MG63 (cell line): ENCODE results near the gene AIFM1. TPM values are rescaled to one million over a fixed set of nuclear protein-coding genes. Genes with fewer than 3 reads are reported as not detected.
"Not testable (repeated sequence)": the region's sequence is repeated elsewhere in the genome, so short reads cannot be mapped to it uniquely, and the experiment has no call there.

Experiments used
- DNase-seq: peaks from one replicate; pipeline ENCODE4 v3.0.0-alpha.2; 2020
- H3K27me3 ChIP-seq: fragments of 250-450 bp; sonication (Bioruptor Pico); 2 replicates; pipeline ENCODE4 v1.5.1; 2020; ENCODE audit warnings: mild to moderate bottlenecking, moderate library complexity
- H3K36me3 ChIP-seq: fragments of 250-450 bp; sonication (Bioruptor Pico); 2 replicates; pipeline ENCODE4 v1.5.1; 2020; ENCODE audit warnings: mild to moderate bottlenecking, moderate library complexity
- H3K4me3 ChIP-seq: fragments of 250-450 bp; sonication (Bioruptor Pico); 2 replicates; pipeline ENCODE4 v1.5.1; 2020; ENCODE audit warnings: mild to moderate bottlenecking, moderate library complexity
- H3K9me3 ChIP-seq: fragments of 250-450 bp; sonication (Bioruptor Pico); 2 replicates; pipeline ENCODE4 v1.5.1; 2020; ENCODE audit warnings: mild to moderate bottlenecking, moderate library complexity
- total RNA-seq: library from RNA; depleted of rRNA; stranded (reverse); fragments of >200 nt; shearing (Covaris generic); gene quantifications from 2 replicates; pipeline ENCODE4 v1.2.3, GENCODE V29; 2014; ENCODE audit warnings: low replicate concordance

Gene AIFM1
- total RNA-seq, 1 experiment from 2014 or later, result 44.3 TPM

GRCh38 chrX:130139474-130140201 is 26.0 kb downstream of the AIFM1 start:
- Histone ChIP-seq H3K36me3 (peaks cover 6% of the 10 kb centered on the region), H3K27me3 (no peaks in the 10 kb centered on the region), H3K4me3 (no peak overlapping the region), H3K9me3 (no peaks in the 10 kb centered on the region)
- no peak for DNase-seq

- DNase-seq, result no peak
- Histone ChIP-seq H3K9me3 (no peaks in the 10 kb centered on the region), H3K36me3 (peaks cover 8% of the 10 kb centered on the region), H3K4me3 (no peak overlapping the region), H3K27me3 (no peaks in the 10 kb centered on the region)
Measured at GRCh38 chrX:130136961-130137360, 28.7 kb downstream of the AIFM1 start.

- Histone ChIP-seq H3K4me3 (no peak overlapping the region), H3K9me3 (no peaks in the 10 kb centered on the region), H3K27me3 (no peaks in the 10 kb centered on the region), H3K36me3 (peaks cover 8% of the 10 kb centered on the region)
- no peak for DNase-seq
Measured at GRCh38 chrX:130136496-130136895, 29.1 kb downstream of the AIFM1 start.

GRCh38 chrX:130130990-130131389 is 34.7 kb downstream of the AIFM1 start:
- Histone ChIP-seq H3K27me3 (no peaks in the 10 kb centered on the region), H3K4me3 (no peak overlapping the region), H3K9me3 (no peaks in the 10 kb centered on the region), H3K36me3 (peaks cover 6% of the 10 kb centered on the region)
- no peak for DNase-seq

GRCh38 chrX:130125091-130125874 is 40.4 kb downstream of the AIFM1 start:
- Histone ChIP-seq H3K27me3 (no peaks in the 10 kb centered on the region), H3K36me3 (no peaks in the 10 kb centered on the region), H3K9me3 (no peaks in the 10 kb centered on the region), H3K4me3 (no peak overlapping the region)
- DNase-seq, result peak; percentile 77

GRCh38 chrX:130124577-130124976 is 41.1 kb downstream of the AIFM1 start:
- Histone ChIP-seq H3K9me3 (no peaks in the 10 kb centered on the region), H3K36me3 (no peaks in the 10 kb centered on the region), H3K27me3 (no peaks in the 10 kb centered on the region), H3K4me3 (no peak overlapping the region)
- no peak for DNase-seq

- no peak overlapping the region; the same call in 1 of the 2 replicates for H3K4me3 ChIP-seq
Measured at GRCh38 chrX:130121505-130121800, 44.2 kb downstream of the AIFM1 start.

GRCh38 chrX:130120746-130121504 is 44.7 kb downstream of the AIFM1 start:
- peak; percentile 77 for DNase-seq
- no peaks in the 10 kb centered on the region for H3K36me3 ChIP-seq
- no peaks in the 10 kb centered on the region for H3K9me3 ChIP-seq
- peak overlapping the region; percentile 29 for H3K4me3 ChIP-seq
- no peaks in the 10 kb centered on the region for H3K27me3 ChIP-seq

More at GRCh38 chrX:130121505-130121800, 44.2 kb downstream of the AIFM1 start:
- no peak for DNase-seq
- Histone ChIP-seq H3K36me3 (no peaks in the 10 kb centered on the region), H3K27me3 (no peaks in the 10 kb centered on the region), H3K9me3 (no peaks in the 10 kb centered on the region)

- no peaks in the 10 kb centered on the region for H3K27me3 ChIP-seq
Measured at GRCh38 chrX:130120321-130120731, 45.3 kb downstream of the AIFM1 start.

GRCh38 chrX:130119312-130119898 is 46.2 kb downstream of the AIFM1 start:
- DNase-seq, result no peak
- no peaks in the 10 kb centered on the region for H3K36me3 ChIP-seq
- H3K9me3 ChIP-seq, result no peaks in the 10 kb centered on the region
- H3K4me3 ChIP-seq, result no peak overlapping the region
- no peaks in the 10 kb centered on the region for H3K27me3 ChIP-seq

More at GRCh38 chrX:130120321-130120731, 45.3 kb downstream of the AIFM1 start:
- Histone ChIP-seq H3K9me3 (no peaks in the 10 kb centered on the region), H3K4me3 (no peak overlapping the region), H3K36me3 (no peaks in the 10 kb centered on the region)
- DNase-seq, result no peak

GRCh38 chrX:130118441-130119311 is 47.0 kb downstream of the AIFM1 start:
- no peak overlapping the region for H3K4me3 ChIP-seq

GRCh38 chrX:130117166-130117565 is 48.5 kb downstream of the AIFM1 start:
- no peak overlapping the region for H3K4me3 ChIP-seq
- no peaks in the 10 kb centered on the region for H3K9me3 ChIP-seq
- H3K27me3 ChIP-seq, result no peaks in the 10 kb centered on the region
- H3K36me3 ChIP-seq, result no peaks in the 10 kb centered on the region
- DNase-seq, result no peak

More at GRCh38 chrX:130118441-130119311, 47.0 kb downstream of the AIFM1 start:
- H3K9me3 ChIP-seq, result no peaks in the 10 kb centered on the region
- DNase-seq, result peak; percentile 71
- H3K27me3 ChIP-seq, result no peaks in the 10 kb centered on the region
- H3K36me3 ChIP-seq, result no peaks in the 10 kb centered on the region

GRCh38 chrX:130115119-130115885 is 50.3 kb downstream of the AIFM1 start:
- not testable (repeated sequence) for H3K4me3 ChIP-seq, H3K36me3 ChIP-seq, H3K9me3 ChIP-seq, H3K27me3 ChIP-seq
- DNase-seq, result peak; percentile 29

GRCh38 chrX:130114141-130114588 is 51.5 kb downstream of the AIFM1 start:
- H3K9me3 ChIP-seq, result no peaks in the 10 kb centered on the region
- DNase-seq, result peak; percentile 80
- no peaks in the 10 kb centered on the region for H3K27me3 ChIP-seq
- no peaks in the 10 kb centered on the region for H3K36me3 ChIP-seq
- no peak overlapping the region for H3K4me3 ChIP-seq
